IPS DF 19.7 (cell line): ENCODE data around the gene P3H1.
"Not testable (repeated sequence)": the region's sequence is repeated elsewhere in the genome, so short reads cannot be mapped to it uniquely, and the experiment has no call there.

Experiments
- DNase-seq: peaks from one replicate; pipeline ENCODE4 v3.0.0-alpha.2; 2013; ENCODE audit warnings: low read depth, low spot score

Gene P3H1

DNA sequence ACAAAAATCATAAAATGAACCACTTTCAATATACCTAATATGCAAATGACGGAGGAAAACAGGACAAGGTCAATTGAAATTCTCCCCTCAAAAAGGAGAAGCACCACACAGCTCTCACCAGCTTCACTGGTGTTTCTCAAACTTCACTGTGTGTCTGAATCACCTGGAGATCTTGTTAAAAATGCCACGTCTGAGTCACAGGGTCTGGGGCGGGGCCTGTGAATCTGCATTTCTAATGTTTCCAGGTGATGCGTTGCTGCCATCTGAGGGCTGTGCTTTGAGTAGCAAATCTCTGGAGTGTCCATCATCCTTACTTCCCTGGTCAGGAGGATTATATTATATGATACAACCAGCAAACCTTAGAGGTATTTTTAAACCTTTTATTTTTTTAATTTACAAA is 35.8 kb downstream of the P3H1 start:
- DNase-seq, result no peak

DNA sequence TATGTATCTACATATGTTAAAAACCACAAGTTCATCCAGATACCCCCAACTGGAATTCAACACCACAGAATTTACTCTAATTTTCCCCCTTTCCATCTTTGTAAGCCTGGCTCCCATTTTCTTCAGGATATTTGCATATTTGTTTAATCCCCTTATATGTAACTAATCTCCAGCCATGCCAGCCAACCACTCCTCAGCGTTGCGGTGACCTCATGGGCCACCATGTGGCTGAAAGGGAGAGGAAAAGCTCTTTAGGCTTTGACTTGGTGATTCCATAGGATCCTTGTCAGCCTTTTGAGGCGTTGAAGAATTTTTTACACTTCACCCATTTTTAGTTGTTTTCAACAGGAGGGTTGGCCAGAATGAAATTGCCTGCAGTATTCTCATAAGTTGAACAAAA is 36.8 kb downstream of the P3H1 start:
- DNase-seq, result no peak

DNA sequence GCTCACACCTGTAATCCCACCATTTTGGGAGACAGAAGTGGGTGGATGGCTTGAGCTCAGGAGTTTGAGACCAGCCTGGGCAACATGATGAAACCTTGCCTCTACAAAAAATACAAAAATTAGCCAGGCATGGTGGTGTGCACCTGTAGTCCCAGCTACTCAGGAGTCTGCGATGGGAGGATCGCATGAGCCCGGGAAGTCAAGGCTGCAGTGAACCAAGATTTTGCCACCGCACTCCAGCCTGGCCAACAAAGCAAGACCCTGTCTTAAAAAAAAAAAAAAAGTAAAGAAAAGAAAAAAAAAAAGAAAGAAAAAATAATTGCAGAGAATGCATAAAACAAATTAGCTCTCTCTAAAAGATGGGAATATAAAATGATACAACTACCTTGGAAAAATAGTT is 41.0 kb downstream of the P3H1 start:
- not testable (repeated sequence) for DNase-seq

DNA sequence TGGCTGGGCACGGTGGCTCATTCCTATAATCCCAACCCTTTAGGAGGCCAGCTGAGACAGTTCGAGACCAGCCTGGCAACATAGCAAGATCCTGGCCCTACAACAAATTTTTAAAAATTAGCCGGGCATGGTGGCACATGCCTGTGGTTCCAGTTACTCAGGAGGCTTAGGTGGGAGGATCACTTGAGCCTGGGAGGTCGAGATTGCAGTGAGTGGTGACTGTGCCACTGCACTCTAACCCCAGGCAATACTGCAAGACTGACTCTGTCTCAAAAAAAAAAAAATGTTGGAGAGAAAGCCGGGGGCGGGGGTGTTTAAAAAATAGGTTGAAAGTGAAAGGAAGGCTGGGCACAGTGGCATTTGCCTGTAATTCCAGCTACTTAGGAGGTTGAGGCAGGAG is 43.3 kb downstream of the P3H1 start:
- DNase-seq, result no peak

DNA sequence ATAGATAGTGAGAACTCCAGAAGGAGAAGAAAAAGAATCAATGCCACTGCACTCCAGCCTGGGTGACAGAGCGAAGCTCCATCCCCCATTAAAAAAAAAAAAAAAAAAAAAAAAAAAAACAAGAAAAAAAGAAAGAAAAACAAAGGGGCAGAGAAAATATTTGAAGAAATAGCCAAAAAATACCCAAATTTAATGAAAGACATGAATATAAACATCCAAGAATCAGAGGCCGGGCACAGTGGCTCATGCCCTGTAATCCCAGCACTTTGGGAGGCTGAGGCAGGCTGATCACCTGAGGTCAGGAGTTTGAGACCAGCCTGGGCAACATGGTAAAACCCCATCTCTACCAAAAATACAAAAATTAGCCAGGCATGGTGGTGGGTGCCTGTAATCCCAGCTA is 44.4 kb downstream of the P3H1 start:
- not testable (repeated sequence) for DNase-seq

DNA sequence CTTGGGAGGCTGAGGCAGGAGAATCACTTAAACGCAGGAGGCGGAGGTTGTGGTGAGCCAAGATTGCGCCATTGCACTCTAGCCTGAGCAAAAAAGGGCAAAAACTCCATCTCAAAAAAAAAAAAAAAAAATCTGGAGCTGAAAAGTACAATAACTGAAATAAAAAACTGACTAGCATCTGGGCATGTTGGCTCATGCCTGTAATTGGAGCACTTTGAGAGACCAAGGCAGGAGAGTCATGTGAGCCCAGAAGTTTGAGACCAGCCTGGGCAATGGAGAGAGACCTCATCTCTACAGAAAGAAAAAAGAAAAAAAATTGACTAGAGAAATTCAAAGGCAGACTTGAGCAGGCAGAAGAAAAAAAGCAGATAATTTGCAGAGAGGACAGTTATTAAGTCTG is 44.9 kb downstream of the P3H1 start:
- DNase-seq, result no peak

DNA sequence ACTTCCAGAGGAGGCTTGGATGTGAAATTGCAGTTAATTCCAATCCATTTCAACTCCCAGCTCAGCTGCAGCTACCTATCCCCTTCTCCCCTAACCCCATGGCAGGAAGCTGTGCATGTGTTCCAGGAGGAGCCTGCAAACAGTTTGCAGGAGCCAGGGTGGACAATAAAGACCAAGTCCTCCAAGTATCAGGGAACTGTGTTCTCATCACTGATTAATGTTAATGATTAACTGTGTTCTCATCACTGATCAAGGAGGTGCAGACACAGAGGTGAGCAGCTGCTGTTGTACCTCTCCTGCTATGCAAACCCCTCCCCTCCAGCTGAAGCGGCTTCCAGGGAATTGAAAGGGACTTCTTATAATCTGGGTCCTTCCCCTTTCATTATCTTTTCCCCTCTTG is 46.0 kb downstream of the P3H1 start:
- DNase-seq, result no peak

DNA sequence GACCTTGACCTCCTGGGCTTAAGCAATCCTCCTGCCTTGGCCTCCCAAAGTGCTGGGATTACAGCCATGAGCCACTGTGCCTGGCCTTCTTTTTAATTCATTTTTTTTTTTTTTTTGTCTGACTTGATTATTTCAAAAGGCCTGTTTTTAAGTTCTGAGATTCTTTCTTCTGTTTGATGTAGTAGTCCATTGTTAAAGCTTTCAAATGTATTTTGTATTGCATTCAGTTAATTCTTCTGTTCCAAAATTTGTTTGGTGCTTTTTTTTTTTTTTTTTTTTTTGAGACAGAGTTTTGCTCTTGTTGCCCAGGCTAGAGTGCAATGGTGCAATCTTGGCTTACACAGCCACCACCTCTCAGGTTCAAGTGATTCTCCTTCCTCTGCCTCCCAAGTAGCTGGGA is 52.4 kb downstream of the P3H1 start:
- DNase-seq, result not testable (repeated sequence)

DNA sequence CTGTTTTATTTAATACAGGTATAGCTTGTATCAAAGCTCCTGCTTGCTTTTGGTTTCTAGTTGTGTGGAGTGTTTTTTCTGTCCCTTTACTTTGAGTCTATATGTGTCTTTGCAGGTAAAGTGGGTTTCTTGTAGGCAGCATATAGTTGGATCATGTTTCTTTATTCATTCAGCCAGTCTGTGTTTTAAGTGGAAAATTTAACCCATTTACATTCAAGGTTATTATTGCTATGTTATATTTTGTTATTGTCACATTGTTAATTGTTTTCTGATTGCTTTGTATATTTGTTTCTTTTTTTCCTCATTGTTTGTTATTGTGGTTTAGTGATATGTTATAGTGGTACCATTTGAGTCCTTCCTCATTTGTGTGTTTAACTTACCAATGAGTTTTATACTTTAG is 53.5 kb downstream of the P3H1 start:
- no peak for DNase-seq

DNA sequence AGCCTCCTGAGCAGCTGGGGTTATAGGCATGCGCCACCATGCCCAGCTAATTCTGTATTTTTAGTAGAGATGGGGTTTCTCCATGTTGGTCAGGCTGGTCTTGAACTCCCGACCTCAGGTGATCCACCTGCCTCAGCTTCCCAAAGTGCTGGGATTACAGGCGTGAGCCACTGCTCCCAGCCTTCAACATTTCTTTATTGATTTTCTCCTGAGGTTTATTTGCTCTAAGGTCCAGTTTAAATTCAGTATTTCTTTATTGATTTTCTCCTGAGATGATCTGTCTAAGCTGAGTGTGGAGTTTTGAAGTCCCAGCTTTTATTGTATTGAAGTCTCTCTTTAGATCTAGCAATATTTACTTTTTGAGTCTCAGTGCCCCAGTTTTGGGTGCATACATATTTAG is 54.0 kb downstream of the P3H1 start:
- DNase-seq, result not testable (repeated sequence)

DNA sequence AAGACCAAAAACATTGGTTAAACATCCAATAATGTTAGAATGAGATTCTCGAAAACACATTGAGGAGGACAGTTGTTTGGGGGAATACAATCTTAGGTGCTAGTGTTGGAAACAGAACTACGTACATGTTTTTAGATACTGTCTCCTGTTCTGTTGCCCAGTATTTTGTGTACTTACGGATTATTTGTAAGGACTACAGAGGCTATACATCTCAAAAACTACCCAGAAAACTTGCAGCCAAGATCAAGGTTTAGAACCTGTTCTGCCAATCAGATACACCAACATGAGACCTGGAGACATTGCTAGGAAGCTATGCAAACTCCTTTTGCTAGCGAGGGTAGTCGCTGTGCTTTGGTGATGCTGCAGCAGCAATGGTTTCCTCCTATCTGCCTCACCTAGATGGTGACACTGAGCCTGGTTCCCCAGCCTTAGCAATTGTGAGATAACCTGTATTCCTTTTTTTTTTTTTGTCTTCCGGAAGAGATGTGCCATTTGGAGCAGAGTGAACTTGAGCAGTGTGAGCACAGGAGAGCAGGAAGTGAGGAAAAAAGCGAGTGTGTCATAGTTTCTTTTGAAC is 62.9 kb downstream of the P3H1 start:
- DNase-seq, result no peak

DNA sequence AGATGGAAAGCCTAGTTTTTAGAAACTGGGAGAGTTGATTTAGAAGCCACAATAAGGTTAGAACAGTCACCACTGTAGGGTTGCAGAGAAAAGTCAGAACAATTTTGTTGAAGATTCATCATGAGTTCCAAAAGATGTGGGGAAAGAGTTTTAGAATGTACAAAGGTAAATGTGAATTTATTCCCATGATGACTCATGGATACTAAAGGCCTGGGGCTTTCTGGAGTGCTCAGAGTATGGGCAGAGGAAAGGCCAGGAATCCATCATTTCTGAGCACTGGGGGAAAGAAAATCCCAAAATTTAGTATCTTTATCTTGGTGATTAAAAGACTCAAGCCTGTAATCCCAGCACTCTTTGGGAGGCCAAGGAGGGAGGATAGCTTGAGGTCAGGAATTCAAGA is 66.8 kb downstream of the P3H1 start:
- no peak for DNase-seq

DNA sequence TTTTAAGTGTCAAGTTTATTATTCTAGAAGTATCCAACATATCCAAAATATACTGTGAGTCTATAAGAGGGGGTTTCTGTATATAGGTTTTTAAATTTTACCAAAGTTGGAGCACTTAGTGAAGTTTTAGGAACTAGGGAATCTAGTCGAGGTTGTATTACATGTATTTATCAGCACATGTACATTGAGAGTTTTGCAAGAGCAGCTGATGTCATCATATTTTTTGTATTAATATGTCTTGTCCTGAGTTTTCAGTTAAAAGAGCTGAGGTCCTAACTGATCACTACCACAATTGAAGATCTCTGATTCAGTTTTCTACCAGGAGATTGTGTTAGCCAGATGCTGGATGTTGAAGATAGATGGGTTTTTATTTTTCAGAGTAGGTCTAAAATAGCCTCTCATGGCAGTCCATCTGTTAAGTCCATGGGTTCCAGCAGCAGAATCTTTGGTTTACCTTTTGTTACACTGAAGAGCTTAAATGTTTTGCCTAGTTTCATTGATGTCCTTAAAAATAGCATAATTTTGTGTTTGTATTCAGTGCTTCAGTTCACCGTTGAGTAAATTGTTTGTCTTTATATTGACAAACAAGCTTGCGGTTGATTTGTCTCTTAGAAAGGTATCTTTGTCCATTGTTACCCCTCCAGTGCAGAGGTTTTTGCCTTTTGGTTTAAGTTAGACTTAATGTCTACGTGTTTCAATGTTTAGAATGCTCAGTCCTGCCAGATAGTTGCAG is 68.6 kb downstream of the P3H1 start:
- DNase-seq, result no peak
